ENCODE data around the gene TRIM69. TPM values are rescaled to one million over a fixed set of nuclear protein-coding genes. Genes with fewer than 3 reads are reported as not detected.

TRIM69 gene
- total RNA-seq, 1 experiment from 2014 or later, result 6.7 TPM

- Mint-ChIP-seq H3K27me3 (ENCODE audit: insufficient read depth, unreplicated experiment) (no peaks in the 10 kb centered on the region), H3K4me1 (ENCODE audit: low read depth, unreplicated experiment) (peaks cover 9% of the 10 kb centered on the region), H3K27ac (ENCODE audit: unreplicated experiment) (no peak overlapping the region), H3K36me3 (ENCODE audit: insufficient read depth, unreplicated experiment) (no peaks in the 10 kb centered on the region), H3K9me3 (ENCODE audit: unreplicated experiment) (no peaks in the 10 kb centered on the region), H3K4me3 (ENCODE audit: unreplicated experiment) (no peak overlapping the region)
- no peak for TF ChIP-seq CTCF (IDR thresholded peaks at IDR 0.05; ENCODE audit: insufficient read depth in 1 of 2, low read depth in 1 of 2, low read length in 1 of 2, severe bottlenecking in 1 of 2, unreplicated experiment in 1 of 2)
- no TSS peak for BruUV-seq (replicated peaks)
- intact Hi-C loops (cut with micrococcal nuclease; ENCODE audit: unreplicated experiment), result no loop called here
- Histone ChIP-seq H3K4me3 (ENCODE audit: low read depth, low read length) (no peak overlapping the region), H3K4me1 (no peaks in the 10 kb centered on the region), H3K36me3 (ENCODE audit: control insufficient read depth, insufficient read depth, low read length) (no peaks in the 10 kb centered on the region), H3K9me3 (no peaks in the 10 kb centered on the region), H3K27me3 (replicated peaks; ENCODE audit: control insufficient read depth, insufficient read depth, low read length) (no peaks in the 10 kb centered on the region)
- CTCF ChIA-PET, result no interaction called here
- DNase-seq, result no peak
- POLR2A ChIA-PET, result no interaction called here
Observed at GRCh38 chr15:44808557-44808956, 72.2 kb downstream of the TRIM69 start.

- POLR2A ChIA-PET, result no interaction called here
- TF ChIP-seq CTCF (IDR thresholded peaks at IDR 0.05; ENCODE audit: insufficient read depth in 1 of 2, low read depth in 1 of 2, low read length in 1 of 2, severe bottlenecking in 1 of 2, unreplicated experiment in 1 of 2), result no peak
- CTCF ChIA-PET, result interaction anchor here (0.7 to 0.8 kb wide), 2 partner anchors 20 to 65 kb away, joined by 4 to 5 read pairs; no protein-coding TSS in a partner anchor
- Mint-ChIP-seq H3K4me1 (ENCODE audit: low read depth, unreplicated experiment) (peaks cover 9% of the 10 kb centered on the region), H3K27ac (ENCODE audit: unreplicated experiment) (no peak overlapping the region), H3K9me3 (ENCODE audit: unreplicated experiment) (no peaks in the 10 kb centered on the region), H3K27me3 (ENCODE audit: insufficient read depth, unreplicated experiment) (no peaks in the 10 kb centered on the region), H3K36me3 (ENCODE audit: insufficient read depth, unreplicated experiment) (no peaks in the 10 kb centered on the region), H3K4me3 (ENCODE audit: unreplicated experiment) (no peak overlapping the region)
- no peak for DNase-seq
- intact Hi-C loops (cut with micrococcal nuclease; ENCODE audit: unreplicated experiment), result no loop called here
- no peaks in the 10 kb centered on the region for H3K4me1 ChIP-seq
- H3K36me3 ChIP-seq (ENCODE audit: control insufficient read depth, insufficient read depth, low read length), result no peaks in the 10 kb centered on the region
- H3K9me3 ChIP-seq, result no peaks in the 10 kb centered on the region
- no TSS peak for BruUV-seq (replicated peaks)
- no peak overlapping the region for H3K4me3 ChIP-seq (ENCODE audit: low read depth, low read length)
- H3K27me3 ChIP-seq (replicated peaks; ENCODE audit: control insufficient read depth, insufficient read depth, low read length), result no peaks in the 10 kb centered on the region
Observed at GRCh38 chr15:44810237-44810636, 73.9 kb downstream of the TRIM69 start.

GRCh38 chr15:44811337-44811736 is 75.0 kb downstream of the TRIM69 start:
- H3K36me3 Mint-ChIP-seq (ENCODE audit: insufficient read depth, unreplicated experiment), result no peaks in the 10 kb centered on the region
- TF ChIP-seq CTCF (IDR thresholded peaks at IDR 0.05; ENCODE audit: insufficient read depth in 1 of 2, low read depth in 1 of 2, low read length in 1 of 2, severe bottlenecking in 1 of 2, unreplicated experiment in 1 of 2), result no peak
- H3K4me1 Mint-ChIP-seq (ENCODE audit: low read depth, unreplicated experiment), result peaks cover 9% of the 10 kb centered on the region
- H3K36me3 ChIP-seq (ENCODE audit: control insufficient read depth, insufficient read depth, low read length), result no peaks in the 10 kb centered on the region
- intact Hi-C loops (cut with micrococcal nuclease; ENCODE audit: unreplicated experiment), result no loop called here
- no peaks in the 10 kb centered on the region for H3K27me3 Mint-ChIP-seq (ENCODE audit: insufficient read depth, unreplicated experiment)
- H3K9me3 ChIP-seq, result no peaks in the 10 kb centered on the region
- H3K4me3 ChIP-seq (ENCODE audit: low read depth, low read length), result no peak overlapping the region
- H3K4me1 ChIP-seq, result no peaks in the 10 kb centered on the region
- no peaks in the 10 kb centered on the region for H3K9me3 Mint-ChIP-seq (ENCODE audit: unreplicated experiment)
- POLR2A ChIA-PET, result no interaction called here
- no peak for DNase-seq
- no TSS peak for BruUV-seq (replicated peaks)
- no peak overlapping the region for H3K27ac Mint-ChIP-seq (ENCODE audit: unreplicated experiment)
- H3K27me3 ChIP-seq (replicated peaks; ENCODE audit: control insufficient read depth, insufficient read depth, low read length), result no peaks in the 10 kb centered on the region
- CTCF ChIA-PET, result no interaction called here
- H3K4me3 Mint-ChIP-seq (ENCODE audit: unreplicated experiment), result no peak overlapping the region
